K562 (cell line): Measurements from ENCODE around the gene GAL3ST2. TPM values are rescaled to one million over a fixed set of nuclear protein-coding genes. Genes with fewer than 3 reads are reported as not detected.

Experiments used
- ATAC-seq: fragments of 200-7000 bp; cut with Tn5 transposase; 3 replicates; pipeline ENCODE4 v1.9.1; 2020; ENCODE audit warnings: moderate library complexity
- BruUV-seq: library from RNA; stranded (reverse); fragments of 400-500 nt; replicated peaks from 2 replicates; lab custom pipeline; 2021; lab: Mats Ljungman, UMichigan
- CTCF ChIA-PET: fragments of 300-600 bp; formaldehyde crosslinking; extraction: SDS; loops from one replicate; lab custom pipeline; 2021; ENCODE audit warnings: low intra/inter-chr PET ratio; lab: Yijun Ruan, JAX
- POLR2A ChIA-PET: fragments of 300-600, 350-650 bp; sonication (Branson Sonifier 250); formaldehyde crosslinking; extraction: SDS; loops from one replicate; lab custom pipeline; 2021; ENCODE audit warnings: antibody characterized with exemption, inconsistent platforms; lab: Yijun Ruan, JAX
- DNase-seq, 4 experiments: peaks; one replicate each; pipeline versions ENCODE4 v3.0.0 to v3.0.0-alpha.2; 2011 to 2018; ENCODE audit warnings: low spot score in 3 of 4, mixed read lengths in 3 of 4; ENCODE audit errors: extremely low read depth in 1 of 4
- FAIRE-seq: peaks from 2 replicates; lab custom pipeline; 2011; peaks lifted over from hg19 to GRCh38; lab: Jason Lieb, UNC
- H2AFZ ChIP-seq: 2 replicates; pipeline ENCODE4 v1.6.0; 2011; ENCODE audit warnings: low read depth, low read length, control low read depth, inconsistent platforms
- H3K27ac ChIP-seq: fragments of 200-600 bp; 3 replicates; pipeline ENCODE4 v1.8.0; 2011; ENCODE audit warnings: low read depth, mild to moderate bottlenecking, control low read depth, inconsistent platforms, low read length, moderate library complexity, mixed read lengths; ENCODE audit errors: extremely low read depth
- H3K27me3 ChIP-seq, 2 experiments: fragments of 300-600 bp in 1 of 2; 2 replicates in 1 of 2; 3 replicates in 1 of 2; pipeline versions ENCODE4 v1.6.0 to v1.8.0; 2011; ENCODE audit warnings: inconsistent platforms in 2 of 2, low read length in 2 of 2, mild to moderate bottlenecking in 1 of 2, mixed read lengths in 1 of 2, moderate library complexity in 1 of 2; ENCODE audit not compliant: control insufficient read depth in 2 of 2, insufficient read depth in 2 of 2
- H3K36me3 ChIP-seq: fragments of 300-600 bp; 3 replicates; pipeline ENCODE4 v1.8.0; 2011; ENCODE audit warnings: mild to moderate bottlenecking, low read length, inconsistent platforms; ENCODE audit not compliant: control insufficient read depth, insufficient read depth
- H3K4me1 ChIP-seq, 2 experiments: fragments of 200-600 bp in 1 of 2; replicated peaks in 1 of 2; 2 replicates in 1 of 2; 3 replicates in 1 of 2; pipeline versions ENCODE4 v1.5.1 to v1.8.0; 2011; ENCODE audit warnings: inconsistent platforms in 2 of 2, low read length in 2 of 2, mild to moderate bottlenecking in 1 of 2, mixed read lengths in 1 of 2, moderate library complexity in 1 of 2; ENCODE audit not compliant: control insufficient read depth in 2 of 2, insufficient read depth in 2 of 2
- H3K4me2 ChIP-seq: 2 replicates; pipeline ENCODE4 v1.6.1; 2011; ENCODE audit warnings: low read length, control low read depth, inconsistent platforms, mixed read lengths; ENCODE audit not compliant: insufficient read depth
- H3K4me3 ChIP-seq: fragments of 200-600 bp; sonication (generic), shearing (Covaris generic); 2 replicates; pipeline ENCODE4 v1.5.1; 2016; ENCODE audit warnings: control low read depth, inconsistent platforms
- H3K79me2 ChIP-seq: fragments of 200-600 bp; 3 replicates; pipeline ENCODE4 v1.8.0; 2011; ENCODE audit warnings: low read length, inconsistent platforms; ENCODE audit not compliant: control insufficient read depth, insufficient read depth
- H3K9ac ChIP-seq, 2 experiments: 2 replicates each; pipeline versions ENCODE4 v1.6.0 to v1.6.1; 2011; ENCODE audit warnings: low read depth in 2 of 2, low read length in 2 of 2, control low read depth in 1 of 2, inconsistent platforms in 1 of 2, mild to moderate bottlenecking in 1 of 2, mixed read lengths in 1 of 2; ENCODE audit not compliant: insufficient read depth in 1 of 2
- H3K9me1 ChIP-seq: one replicate; pipeline ENCODE4 v1.6.0; 2011; ENCODE audit warnings: inconsistent platforms, mild to moderate bottlenecking, low read length, moderate library complexity; ENCODE audit not compliant: control insufficient read depth, insufficient read depth
- H3K9me3 ChIP-seq: replicated peaks from 2 replicates; pipeline ENCODE4 v1.5.1; 2011; ENCODE audit warnings: low read depth, low read length, inconsistent platforms; ENCODE audit not compliant: control insufficient read depth, insufficient read depth
- H4K20me1 ChIP-seq: replicated peaks from 2 replicates; pipeline ENCODE4 v1.6.1; 2011; ENCODE audit warnings: low read length, inconsistent platforms, mixed read lengths; ENCODE audit not compliant: control insufficient read depth, insufficient read depth
- ASH1L ChIP-seq: fragments of 450-650 bp; IDR thresholded peaks from 2 replicates; pipeline ENCODE4 v1.6.1; 2018; ENCODE audit warnings: borderline replicate concordance, mild to moderate bottlenecking, low read depth; ENCODE audit not compliant: partially characterized antibody
- BACH1 ChIP-seq: fragments of 200-800 bp; sonication (Bioruptor generic); IDR thresholded peaks from 2 replicates; pipeline ENCODE4 v1.6.1; 2016; ENCODE audit warnings: missing genetic modification characterization, missing compliant biosample characterization
- FOXJ3 ChIP-seq: sonication (generic); formaldehyde crosslinking; IDR thresholded peaks from 2 replicates; pipeline ENCODE4 v1.4.0; 2020; ENCODE audit warnings: mild to moderate bottlenecking, missing genetic modification reagents
- FOXP1 ChIP-seq: sonication (generic); formaldehyde crosslinking; IDR thresholded peaks from 2 replicates; pipeline ENCODE4 v1.8.0; 2022; ENCODE audit warnings: mild to moderate bottlenecking, missing genetic modification reagents
- HDGF ChIP-seq: fragments of 450-650 bp; IDR thresholded peaks from 2 replicates; pipeline ENCODE4 v1.6.1; 2016
- MCM7 ChIP-seq, 2 experiments: fragments of 450-650 bp; IDR thresholded peaks; 2 replicates each; pipeline ENCODE4 v1.6.1; 2016 to 2018
- MYNN ChIP-seq, 2 experiments: sonication (generic); formaldehyde crosslinking in 1 of 2; IDR thresholded peaks; 2 replicates each; pipeline versions ENCODE4 v1.5.0 to v1.6.1; 2016 to 2020; ENCODE audit warnings: antibody characterized with exemption in 1 of 2, missing genetic modification reagents in 1 of 2
- NCOA2 ChIP-seq, 2 experiments: fragments of 450-650 bp; IDR thresholded peaks; 2 replicates each; pipeline ENCODE4 v1.6.1; 2018; ENCODE audit warnings: mild to moderate bottlenecking in 2 of 2, moderate library complexity in 1 of 2; ENCODE audit not compliant: partially characterized antibody in 2 of 2
- PBX2 ChIP-seq, 2 experiments: IDR thresholded peaks in 1 of 2; conservative IDR thresholded peaks in 1 of 2; 2 replicates each; pipeline ENCODE4 v1.6.1; 2016; ENCODE audit warnings: low read depth in 2 of 2, mild to moderate bottlenecking in 1 of 2, missing compliant biosample characterization in 1 of 2, missing genetic modification characterization in 1 of 2, moderate library complexity in 1 of 2
- POLR2AphosphoS5 ChIP-seq: IDR thresholded peaks from 2 replicates; pipeline ENCODE4 v1.6.1; 2011; ENCODE audit warnings: mild to moderate bottlenecking, low read depth, low read length, moderate library complexity; ENCODE audit not compliant: control insufficient read depth, insufficient read depth
- XRCC5 ChIP-seq: fragments of 200-400 bp; formaldehyde crosslinking; IDR thresholded peaks from 2 replicates; pipeline ENCODE4 v1.6.1; 2017; ENCODE audit warnings: low read depth, mild to moderate bottlenecking, low read length
- ZNF140 ChIP-seq: fragments of 250-450 bp; sonication (Bioruptor Pico); IDR thresholded peaks from 2 replicates; pipeline ENCODE4 v1.8.0; 2021; ENCODE audit warnings: moderate library complexity, mild to moderate bottlenecking, inconsistent platforms
- ZNF57 ChIP-seq: fragments of 450-650 bp; formaldehyde crosslinking; IDR thresholded peaks from 2 replicates; pipeline ENCODE4 v1.4.0; 2020; ENCODE audit warnings: mild to moderate bottlenecking, moderate library complexity
- ZSCAN29 ChIP-seq: fragments of 450-650 bp; IDR thresholded peaks from 2 replicates; pipeline ENCODE4 v1.6.1; 2017
- WGBS: fragments of 100-300 bp; shearing (Covaris generic); methylation state at CpG from one replicate; pipeline ENCODE4 v1.1.6; 2016; ENCODE audit warnings: low coverage, mixed read lengths; ENCODE audit not compliant: insufficient coverage; ENCODE audit errors: missing lambda C conversion rate; 5-methylcytosine and 5-hydroxymethylcytosine counted together
- in situ Hi-C: fragments of 300-500 bp; cut with MboI; formaldehyde crosslinking; loops from 4 replicates; pipeline ENCODE4 v1.15.0; 2018; ENCODE audit warnings: inconsistent platforms, mixed read lengths
- intact Hi-C: fragments of 100-400 bp; cut with micrococcal nuclease; formaldehyde crosslinking; loops from 2 replicates; pipeline ENCODE4 v1.14.2; 2022
- polyA plus RNA-seq, 8 experiments: library from polyadenylated mRNA; depleted of rRNA in 4 of 8; stranded (reverse) in 5 of 8; unstranded in 3 of 8; fragments of >200 nt; fragmentation: Nextera tagmentation in 2 of 8; fragmentation: Illumina TruSeq in 1 of 8; extraction: Ambion mirVana in 2 of 8; extraction: Trizol in 1 of 8; gene quantifications; 2 replicates each; pipeline versions ENCODE4 v1.2.1 to v1.2.3, GENCODE V29; 2011 to 2014; ENCODE audit warnings: inconsistent platforms in 1 of 8, missing spikeins in 1 of 8
- total RNA-seq, 7 experiments: library from RNA; depleted of rRNA in 6 of 7; stranded (reverse); fragments of >200 nt in 6 of 7; fragmentation: Illumina TruSeq in 2 of 7; extraction: Trizol in 2 of 7; gene quantifications; 2 replicates each; pipeline versions ENCODE4 v1.2.1 to v1.2.3, GENCODE V29; 2011 to 2021; ENCODE audit warnings: low replicate concordance in 1 of 7
- TF ChIP-seq, protein P1 (sequence below): fragments of 450-650 bp; IDR thresholded peaks from 2 replicates; pipeline ENCODE4 v1.6.1; 2017; ENCODE audit warnings: antibody characterized with exemption
- TF ChIP-seq, protein P2 (sequence below): sonication (generic); formaldehyde crosslinking; IDR thresholded peaks from 2 replicates; pipeline ENCODE4 v1.8.0; 2022; ENCODE audit warnings: mild to moderate bottlenecking, missing genetic modification reagents
- TF ChIP-seq, protein P3 (sequence below): fragments of 450-650 bp; IDR thresholded peaks from 2 replicates; pipeline ENCODE4 v1.6.1; 2017; ENCODE audit warnings: mild to moderate bottlenecking, moderate library complexity

GAL3ST2 gene
- total and polyA plus RNA-seq, 9 of the 15 experiments (the other 6 are each of a cell fraction or from before 2014, with no cell fraction given): 0.42 TPM; not detected in 8

DNA sequence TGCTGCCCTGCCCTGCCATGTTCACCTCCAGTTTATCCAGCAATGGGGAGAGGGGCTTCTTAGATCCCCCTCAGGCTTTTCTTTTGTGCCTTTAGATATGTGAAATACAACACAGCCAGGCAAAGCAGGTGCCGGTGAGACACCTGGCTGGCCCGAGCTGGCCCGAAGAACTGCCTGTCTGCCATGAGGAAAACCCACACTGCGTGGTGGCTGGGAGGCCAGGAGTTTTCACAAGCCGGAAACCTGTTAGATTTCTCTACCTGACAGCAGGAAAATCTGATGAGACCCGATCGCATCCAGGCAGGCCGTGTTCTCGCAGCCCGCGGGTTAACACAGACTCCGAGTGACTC, 5.7 kb upstream of the GAL3ST2 start:
- POLR2A ChIA-PET: interaction anchor here (0.5 to 0.9 kb wide), 2 partner anchors 9 to 127 kb away, joined by 3 to 4 read pairs; no protein-coding TSS in a partner anchor
- Histone ChIP-seq H3K36me3 (no peaks in the 10 kb centered on the region), H3K4me3 (no peak overlapping the region), H3K4me2 (no peak overlapping the region), H3K27ac (no peak overlapping the region), H3K9me3 (no peaks in the 10 kb centered on the region), H2AFZ (no peak overlapping the region), H3K27me3 (no peaks in the 10 kb centered on the region), H3K9ac (no peak overlapping the region; a peak in 1 of 4 replicates), H4K20me1 (no peaks in the 10 kb centered on the region), H3K9me1 (no peaks in the 10 kb centered on the region), H3K79me2 (no peaks in the 10 kb centered on the region), H3K4me1 (peaks cover 0 to 51% of the 10 kb centered on the region in 2 experiments; a peak in 2 of 5 replicates)
- DNase-seq (no peak), FAIRE-seq (no peak), ATAC-seq (no peak)
- BruUV-seq: no TSS peak
- CTCF ChIA-PET: no interaction called here
- intact Hi-C loops (no loop called here), in situ Hi-C loops (no loop called here)
- whole genome bisulfite sequencing: 88% methylated on average over 9 of the region's 12 CpGs
- no peak for TF ChIP-seq MYNN (IDR thresholded peaks at IDR 0.05)
- TF ChIP-seq MYNN (CRISPR knock-in tag; IDR thresholded peaks at IDR 0.05): no peak
- TF ChIP-seq, protein P1, sequence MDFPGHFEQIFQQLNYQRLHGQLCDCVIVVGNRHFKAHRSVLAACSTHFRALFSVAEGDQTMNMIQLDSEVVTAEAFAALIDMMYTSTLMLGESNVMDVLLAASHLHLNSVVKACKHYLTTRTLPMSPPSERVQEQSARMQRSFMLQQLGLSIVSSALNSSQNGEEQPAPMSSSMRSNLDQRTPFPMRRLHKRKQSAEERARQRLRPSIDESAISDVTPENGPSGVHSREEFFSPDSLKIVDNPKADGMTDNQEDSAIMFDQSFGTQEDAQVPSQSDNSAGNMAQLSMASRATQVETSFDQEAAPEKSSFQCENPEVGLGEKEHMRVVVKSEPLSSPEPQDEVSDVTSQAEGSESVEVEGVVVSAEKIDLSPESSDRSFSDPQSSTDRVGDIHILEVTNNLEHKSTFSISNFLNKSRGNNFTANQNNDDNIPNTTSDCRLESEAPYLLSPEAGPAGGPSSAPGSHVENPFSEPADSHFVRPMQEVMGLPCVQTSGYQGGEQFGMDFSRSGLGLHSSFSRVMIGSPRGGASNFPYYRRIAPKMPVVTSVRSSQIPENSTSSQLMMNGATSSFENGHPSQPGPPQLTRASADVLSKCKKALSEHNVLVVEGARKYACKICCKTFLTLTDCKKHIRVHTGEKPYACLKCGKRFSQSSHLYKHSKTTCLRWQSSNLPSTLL: no peak
- TF ChIP-seq POLR2AphosphoS5: no peak
- no peak for TF ChIP-seq MCM7 (IDR thresholded peaks at IDR 0.05)
- TF ChIP-seq BACH1: no peak
- no peak for TF ChIP-seq FOXP1 (CRISPR knock-in tag)
- TF ChIP-seq ASH1L: no peak
- TF ChIP-seq, protein P2, sequence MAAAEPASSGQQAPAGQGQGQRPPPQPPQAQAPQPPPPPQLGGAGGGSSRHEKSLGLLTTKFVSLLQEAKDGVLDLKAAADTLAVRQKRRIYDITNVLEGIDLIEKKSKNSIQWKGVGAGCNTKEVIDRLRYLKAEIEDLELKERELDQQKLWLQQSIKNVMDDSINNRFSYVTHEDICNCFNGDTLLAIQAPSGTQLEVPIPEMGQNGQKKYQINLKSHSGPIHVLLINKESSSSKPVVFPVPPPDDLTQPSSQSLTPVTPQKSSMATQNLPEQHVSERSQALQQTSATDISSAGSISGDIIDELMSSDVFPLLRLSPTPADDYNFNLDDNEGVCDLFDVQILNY (CRISPR knock-in tag): no peak
- no peak for TF ChIP-seq ZNF140
- TF ChIP-seq ZSCAN29: no peak
- TF ChIP-seq HDGF: no peak
- TF ChIP-seq, protein P3, sequence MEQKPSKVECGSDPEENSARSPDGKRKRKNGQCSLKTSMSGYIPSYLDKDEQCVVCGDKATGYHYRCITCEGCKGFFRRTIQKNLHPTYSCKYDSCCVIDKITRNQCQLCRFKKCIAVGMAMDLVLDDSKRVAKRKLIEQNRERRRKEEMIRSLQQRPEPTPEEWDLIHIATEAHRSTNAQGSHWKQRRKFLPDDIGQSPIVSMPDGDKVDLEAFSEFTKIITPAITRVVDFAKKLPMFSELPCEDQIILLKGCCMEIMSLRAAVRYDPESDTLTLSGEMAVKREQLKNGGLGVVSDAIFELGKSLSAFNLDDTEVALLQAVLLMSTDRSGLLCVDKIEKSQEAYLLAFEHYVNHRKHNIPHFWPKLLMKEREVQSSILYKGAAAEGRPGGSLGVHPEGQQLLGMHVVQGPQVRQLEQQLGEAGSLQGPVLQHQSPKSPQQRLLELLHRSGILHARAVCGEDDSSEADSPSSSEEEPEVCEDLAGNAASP: no peak
- TF ChIP-seq FOXJ3: no peak
- TF ChIP-seq NCOA2 (IDR thresholded peaks at IDR 0.05; ENCODE audit: partially characterized antibody in 2 of 2): no peak
- TF ChIP-seq XRCC5: no peak
- no peak for TF ChIP-seq ZNF57 (CRISPR knock-in tag)
- TF ChIP-seq PBX2 (CRISPR knock-in tag; IDR thresholded peaks at IDR 0.05; ENCODE audit: low read depth): no peak
- TF ChIP-seq PBX2 (tag; conservative IDR thresholded peaks at IDR 0.05; ENCODE audit: low read depth): no peak
